Measurements from ENCODE around the gene QKI.
"Not testable (repeated sequence)": the region's sequence is repeated elsewhere in the genome, so short reads cannot be mapped to it uniquely, and the experiment has no call there.

QKI gene

DNA sequence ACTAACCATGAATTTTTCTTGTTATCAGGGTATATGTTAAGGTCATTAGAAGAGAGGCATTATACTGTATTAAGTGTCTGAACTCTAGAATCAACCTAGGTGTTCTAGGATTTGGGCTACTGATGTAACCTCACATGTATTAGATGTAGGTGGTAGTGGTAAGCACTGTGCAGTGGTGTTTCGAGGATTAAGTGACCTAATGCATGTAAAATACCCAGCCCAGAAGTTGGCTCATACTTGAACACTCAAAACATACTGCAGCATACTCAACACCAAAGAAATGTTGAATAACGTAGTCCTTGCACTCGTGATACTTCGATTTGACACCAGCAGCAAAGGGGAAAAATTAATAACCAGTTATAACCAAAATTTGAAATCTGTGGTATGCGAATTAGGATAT, 48.7 kb downstream of the QKI start:
- H3K4me3 ChIP-seq (ENCODE audit: low read length), result no peak overlapping the region
- no peak for DNase-seq (ENCODE audit: low read depth, low spot score)

DNA sequence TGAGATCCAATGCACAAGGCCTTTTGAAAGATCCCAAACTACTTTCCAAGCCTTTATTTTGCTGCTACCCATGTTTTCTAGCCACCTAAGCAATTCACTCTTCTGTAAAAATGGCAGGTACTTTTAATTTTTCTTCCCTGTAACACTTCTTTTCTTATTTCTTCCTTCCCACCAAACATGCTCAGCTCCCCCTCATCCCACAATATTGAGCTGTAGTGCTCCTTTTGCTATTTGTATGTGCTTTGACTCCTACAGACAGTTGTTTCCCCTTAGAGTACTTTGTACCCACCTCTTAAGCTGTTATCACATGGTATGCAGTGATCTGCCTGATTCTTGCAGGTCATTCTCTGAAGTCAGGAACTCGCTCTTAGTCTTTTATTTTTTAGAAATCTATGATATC, 49.3 kb downstream of the QKI start:
- H3K4me3 ChIP-seq (ENCODE audit: low read length), result no peak overlapping the region
- no peak for DNase-seq (ENCODE audit: low read depth, low spot score)

DNA sequence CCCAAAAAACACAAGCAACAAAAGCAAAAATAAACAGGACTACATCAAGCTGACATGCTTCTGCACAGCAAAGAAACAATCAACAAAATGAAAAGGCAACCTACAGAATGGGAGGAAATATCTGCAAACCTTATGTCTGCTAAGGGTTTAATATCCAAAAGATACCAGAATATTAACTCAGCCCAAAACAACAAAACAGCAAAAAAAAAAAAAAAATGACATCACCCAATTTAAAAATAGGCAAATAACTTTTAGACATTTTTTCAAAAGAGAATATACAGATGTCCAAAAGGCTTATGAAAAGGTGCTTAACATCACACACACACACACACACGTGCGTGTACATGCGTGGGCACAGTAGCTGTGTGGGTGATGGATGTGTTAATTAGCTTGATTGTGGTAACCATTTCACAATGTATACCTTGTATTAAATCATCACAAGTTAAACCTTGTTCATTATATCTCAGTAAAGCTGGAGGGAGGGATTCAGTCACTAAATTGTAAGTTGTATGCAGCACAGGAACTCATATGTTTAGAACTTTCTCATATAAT, 52.4 kb downstream of the QKI start:
- no peak overlapping the region for H3K4me3 ChIP-seq (ENCODE audit: low read length)
- DNase-seq (ENCODE audit: low read depth, low spot score), result no peak

DNA sequence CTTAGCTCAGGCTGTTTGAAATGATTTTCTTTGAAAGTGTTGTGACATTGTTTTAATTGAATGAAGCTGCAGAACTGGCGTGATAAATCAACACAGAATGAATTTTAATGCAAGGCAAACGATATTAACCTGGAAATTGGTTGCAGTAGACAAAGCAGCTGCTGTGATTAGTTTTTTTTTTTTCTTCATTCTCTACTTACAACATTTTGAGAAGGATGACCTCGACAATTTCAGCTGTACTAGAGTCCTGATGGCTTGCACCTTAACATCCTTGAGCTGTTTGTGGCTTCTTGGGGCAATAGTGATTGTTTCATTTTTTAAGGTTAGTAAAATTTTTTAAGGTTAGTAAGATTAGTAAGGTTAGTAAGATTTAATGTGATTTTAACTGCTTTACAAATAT, 54.2 kb downstream of the QKI start:
- H3K4me3 ChIP-seq (ENCODE audit: low read length), result no peak overlapping the region

DNA sequence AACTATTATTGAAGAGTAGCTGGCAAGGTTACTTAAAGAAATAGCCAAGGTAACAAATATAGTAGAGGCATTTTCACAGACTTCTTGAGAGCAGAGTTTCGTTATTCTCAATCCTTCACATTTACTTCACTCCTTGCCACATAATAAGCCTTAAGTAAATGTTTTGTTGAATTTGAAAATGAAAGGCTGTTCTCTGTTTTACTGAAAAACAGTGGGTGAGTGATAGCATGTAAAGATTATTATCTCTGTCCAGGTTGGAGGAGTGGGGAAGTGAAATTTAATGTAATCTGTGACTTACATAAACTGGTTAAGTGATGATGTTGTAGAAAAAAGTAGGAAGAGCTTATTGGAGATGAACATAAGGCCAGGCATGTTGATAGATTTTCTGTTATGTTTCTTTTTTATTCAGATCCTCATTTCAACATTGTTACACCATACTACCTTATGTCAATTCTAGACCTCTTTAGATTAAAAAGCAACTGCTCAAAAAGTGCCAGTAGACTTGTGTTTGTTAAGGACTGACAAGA, 55.0 kb downstream of the QKI start:
- no peak overlapping the region for H3K4me3 ChIP-seq (ENCODE audit: low read length)
- DNase-seq (ENCODE audit: low read depth, low spot score), result no peak

More for the DNA sequence above, 54.2 kb downstream of the QKI start:
- DNase-seq (ENCODE audit: low read depth, low spot score), result no peak

DNA sequence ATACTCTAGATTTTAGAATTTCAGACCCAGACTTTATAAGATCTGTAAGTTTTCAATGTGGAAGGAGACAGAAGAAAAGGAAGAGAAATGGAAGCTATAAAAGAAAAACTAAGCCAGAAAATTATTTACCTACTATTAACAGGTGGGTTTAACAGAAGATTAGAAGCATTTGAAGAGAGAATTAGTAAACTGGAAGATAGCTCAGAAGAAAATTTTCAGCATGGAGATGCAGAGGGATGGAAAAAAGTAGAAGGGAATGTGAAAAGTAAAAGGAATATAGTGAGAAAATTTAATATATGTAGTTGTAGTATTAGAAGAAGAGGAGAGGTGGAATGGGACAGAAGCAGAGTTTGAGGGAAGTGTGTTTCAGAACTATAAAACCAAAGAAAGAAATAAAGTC, 56.1 kb downstream of the QKI start:
- no peak for DNase-seq (ENCODE audit: low read depth, low spot score)
- no peak overlapping the region for H3K4me3 ChIP-seq (ENCODE audit: low read length)

DNA sequence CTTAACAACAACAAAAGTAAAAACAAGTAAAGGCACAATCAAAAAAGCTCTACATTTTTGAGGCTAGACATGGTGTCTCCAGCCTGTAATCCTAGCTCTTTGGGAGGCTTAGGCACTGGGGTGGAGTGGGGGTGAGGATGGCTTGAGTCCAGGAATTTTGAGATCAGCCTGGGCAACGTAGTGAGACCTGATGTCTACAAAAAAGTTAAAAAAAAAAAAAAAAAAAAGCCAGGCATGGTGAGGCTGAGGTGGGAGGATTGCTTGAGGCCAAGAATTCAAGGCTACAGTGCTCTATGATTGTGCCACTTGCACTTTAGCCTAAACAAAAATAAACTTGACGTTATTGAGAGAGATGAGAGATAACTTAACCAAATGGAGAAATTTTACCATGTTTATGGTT, 60.1 kb downstream of the QKI start:
- H3K4me3 ChIP-seq (ENCODE audit: low read length), result no peak overlapping the region
- no peak for DNase-seq (ENCODE audit: low read depth, low spot score)

DNA sequence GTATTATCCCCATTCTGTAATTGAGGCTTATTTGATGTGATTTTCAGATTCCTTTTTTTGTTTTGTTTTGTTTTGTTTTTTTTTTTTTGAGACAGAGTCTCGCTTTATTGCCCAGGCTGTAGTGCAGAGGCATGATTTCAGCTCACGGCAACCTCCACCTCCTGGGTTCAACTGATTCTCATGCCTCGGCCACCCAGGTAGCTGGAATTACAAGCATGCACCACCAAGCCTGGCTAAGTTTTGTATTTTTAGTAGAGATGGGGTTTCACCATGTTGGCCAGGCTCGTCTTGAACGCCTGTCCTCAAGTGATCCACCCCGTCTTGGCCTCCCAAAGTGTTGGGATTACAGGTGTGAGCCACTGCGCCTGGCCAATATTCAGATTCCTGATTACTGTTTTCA, 62.4 kb downstream of the QKI start:
- not testable (repeated sequence) for DNase-seq (ENCODE audit: low read depth, low spot score); H3K4me3 ChIP-seq (ENCODE audit: low read length)

DNA sequence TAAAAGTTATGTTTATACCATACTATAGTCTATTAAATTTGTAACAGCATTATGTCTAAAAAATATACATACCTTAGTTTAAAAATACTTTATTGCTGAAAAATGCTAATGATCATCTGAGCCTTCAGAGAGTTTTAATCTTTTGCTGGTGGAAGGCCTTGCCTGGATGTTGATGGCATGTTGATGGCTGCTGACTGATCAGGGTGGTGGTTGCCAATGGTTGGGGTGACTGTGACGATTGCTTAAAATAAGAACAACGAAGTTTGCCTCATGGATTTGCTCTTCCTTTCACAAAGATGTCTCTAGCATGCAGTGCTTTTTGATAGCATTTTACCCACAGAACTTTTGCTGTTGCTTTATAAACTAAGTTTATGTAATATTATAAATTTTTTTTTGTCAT, 68.6 kb downstream of the QKI start:
- no peak overlapping the region for H3K4me3 ChIP-seq (ENCODE audit: low read length)
- DNase-seq (ENCODE audit: low read depth, low spot score), result no peak

DNA sequence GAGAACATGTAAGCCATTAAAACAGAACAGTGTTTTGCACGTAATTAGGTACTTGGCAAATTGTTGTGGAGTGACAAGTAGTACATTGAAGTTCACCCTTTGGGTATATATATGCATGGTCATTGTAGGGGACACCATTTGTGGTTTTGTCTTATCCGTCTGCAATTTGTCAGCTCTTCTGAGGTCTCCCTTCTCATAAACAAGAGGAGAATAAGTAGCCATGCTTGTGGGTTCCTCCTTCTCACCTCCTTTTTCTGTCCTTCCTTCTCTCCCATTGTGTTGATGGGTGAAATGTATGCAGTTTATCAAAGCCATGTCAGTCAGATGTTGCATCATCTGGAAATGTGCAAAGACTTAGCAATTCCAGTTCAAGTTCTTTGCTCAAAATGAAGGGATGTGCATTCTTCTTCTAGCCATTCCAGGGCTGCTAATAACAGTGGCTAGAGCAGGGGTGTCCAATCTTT, 70.9 kb downstream of the QKI start:
- H3K4me3 ChIP-seq (ENCODE audit: low read length), result no peak overlapping the region
- no peak for DNase-seq (ENCODE audit: low read depth, low spot score)

DNA sequence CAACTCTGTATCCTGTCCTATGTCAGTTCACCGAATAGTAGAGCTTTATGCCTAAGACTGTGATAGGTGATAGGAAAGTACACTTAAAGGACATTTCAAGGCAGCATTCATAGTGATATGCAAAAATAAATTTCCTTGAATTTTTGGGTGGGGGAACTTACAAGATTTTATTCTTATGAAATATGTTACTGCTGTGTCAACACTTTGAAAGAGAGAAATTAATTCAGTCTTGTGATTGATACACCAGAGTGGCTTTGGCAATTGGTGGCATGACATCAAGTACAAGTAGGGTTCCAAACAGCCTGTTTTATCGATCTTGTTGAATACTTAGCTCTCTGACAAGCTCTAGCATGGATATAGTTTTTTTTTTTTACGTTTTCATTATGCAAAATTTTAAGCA, 72.3 kb downstream of the QKI start:
- H3K4me3 ChIP-seq (ENCODE audit: low read length), result no peak overlapping the region
- no peak for DNase-seq (ENCODE audit: low read depth, low spot score)

DNA sequence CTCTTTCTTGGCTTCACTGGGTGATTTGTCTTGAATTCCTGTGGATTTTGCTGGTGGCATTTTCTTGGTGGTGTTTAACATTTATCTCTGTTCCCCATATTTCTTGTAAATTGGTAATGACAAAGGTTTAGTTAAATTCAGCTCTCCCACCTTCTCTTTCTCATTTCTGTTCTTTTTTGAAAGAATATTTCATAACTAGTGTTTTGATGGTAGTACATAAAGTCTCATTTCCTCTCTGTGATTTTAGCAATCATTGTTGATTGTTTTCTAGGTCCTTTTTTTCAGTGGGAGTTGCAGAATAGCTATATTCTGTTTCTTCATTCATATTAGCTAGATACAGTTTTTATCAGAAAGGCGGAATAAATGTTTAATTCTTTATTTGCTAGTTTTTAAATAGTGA, 73.1 kb downstream of the QKI start:
- H3K4me3 ChIP-seq (ENCODE audit: low read length), result no peak overlapping the region
- DNase-seq (ENCODE audit: low read depth, low spot score), result no peak

DNA sequence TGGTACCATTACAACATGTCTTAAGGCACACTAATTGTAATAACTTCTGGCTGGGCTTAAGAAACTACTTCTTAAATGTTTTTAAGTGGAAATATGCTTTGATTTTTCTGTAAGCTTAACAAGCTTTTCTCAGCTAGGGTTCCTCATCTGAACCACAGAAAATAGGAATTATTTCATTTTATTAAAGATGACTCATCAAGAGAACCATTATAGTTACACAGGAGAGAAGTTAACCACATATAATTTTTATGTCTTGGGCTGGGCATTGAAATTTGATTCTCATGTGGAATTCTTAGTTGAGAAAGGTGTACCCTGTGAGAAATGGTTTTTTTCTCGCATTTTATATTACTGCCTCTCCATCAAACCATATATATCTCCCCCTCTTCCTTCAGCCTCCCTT, 75.1 kb downstream of the QKI start:
- DNase-seq (ENCODE audit: low read depth, low spot score), result no peak
- H3K4me3 ChIP-seq (ENCODE audit: low read length), result no peak overlapping the region

DNA sequence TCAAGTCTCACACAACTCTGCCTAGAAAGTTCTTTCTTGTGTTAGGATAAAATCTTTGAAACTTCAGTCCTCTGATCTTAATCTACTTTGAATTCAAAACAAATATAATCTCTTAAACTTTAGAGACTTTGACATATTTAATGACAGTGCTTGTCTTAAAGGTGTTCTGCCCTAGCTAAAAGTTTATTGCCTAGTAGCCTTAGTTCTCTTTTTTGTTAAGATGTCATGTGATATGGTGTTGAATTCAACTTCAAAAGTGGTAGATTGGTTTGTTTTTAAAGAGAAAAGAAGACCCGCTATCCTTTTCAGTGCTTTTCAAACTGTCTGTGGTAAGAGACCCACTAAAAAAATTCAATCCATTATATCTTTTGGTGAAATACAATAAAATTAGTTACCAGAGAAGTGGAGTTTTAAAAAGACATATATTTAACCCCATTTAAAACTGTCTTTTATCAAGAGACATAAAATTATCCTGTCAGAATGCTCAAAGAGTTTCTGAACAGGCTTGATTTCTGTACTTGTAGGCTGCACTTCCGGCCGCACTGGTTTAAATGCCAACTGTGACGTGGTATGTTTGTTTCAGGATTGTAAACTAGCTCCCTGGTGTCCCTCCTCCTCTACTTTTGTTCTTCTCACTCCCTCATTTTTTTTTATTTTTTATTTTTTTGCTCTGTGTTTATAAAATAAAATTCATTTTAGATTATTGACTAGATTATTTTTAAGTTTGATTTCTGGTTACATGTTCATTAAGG, 76.5 kb downstream of the QKI start:
- DNase-seq (ENCODE audit: low read depth, low spot score), result peak; percentile 26
- no peak overlapping the region for H3K4me3 ChIP-seq (ENCODE audit: low read length)

DNA sequence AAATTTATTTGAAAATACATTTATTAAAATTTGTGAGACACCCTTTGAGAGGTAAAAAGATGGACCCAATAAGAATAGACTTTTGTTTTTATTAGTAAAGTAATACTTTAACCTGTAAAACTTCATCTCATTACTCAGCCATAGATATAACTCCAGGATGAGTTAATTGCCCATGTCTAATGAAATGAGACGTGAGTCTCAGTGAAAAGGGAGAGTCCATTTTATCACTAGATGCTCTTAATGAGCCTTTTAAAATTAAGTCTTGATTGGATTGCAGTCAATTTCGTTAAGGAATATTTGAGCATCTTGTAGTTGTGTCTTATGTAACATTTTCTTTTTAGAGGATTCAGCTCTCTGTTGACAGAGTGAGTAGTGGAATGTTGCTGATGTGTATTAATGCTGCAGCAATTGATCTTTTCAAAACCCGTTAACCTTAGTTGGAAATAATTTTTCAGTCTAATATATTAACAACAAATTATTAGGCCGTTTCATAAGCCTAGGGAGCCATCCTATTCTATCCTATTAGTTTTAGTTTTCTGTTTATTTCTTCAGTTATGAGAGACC, 77.3 kb downstream of the QKI start:
- no peak overlapping the region for H3K4me3 ChIP-seq (ENCODE audit: low read length)
- DNase-seq (ENCODE audit: low read depth, low spot score), result no peak

DNA sequence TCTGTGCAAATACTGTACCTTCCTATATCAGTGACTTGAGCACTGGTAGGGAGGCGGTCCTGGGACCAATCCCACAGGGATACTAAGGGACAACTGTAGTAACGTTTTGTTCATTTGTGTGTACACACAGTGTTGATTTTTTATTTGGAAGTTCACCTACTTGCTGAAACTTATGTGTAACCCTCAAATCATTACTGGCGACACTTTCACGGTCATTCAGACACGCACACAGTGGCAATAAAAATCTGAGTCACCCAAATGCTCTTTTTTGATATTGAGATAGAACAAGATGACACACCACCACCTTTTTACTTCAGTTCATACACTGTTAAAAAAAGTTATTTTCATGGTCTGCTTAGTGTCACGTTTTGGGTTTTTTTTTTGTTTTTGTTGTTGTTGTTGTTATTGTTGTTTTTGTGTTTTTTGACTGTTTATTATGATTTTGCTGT, 79.8 kb downstream of the QKI start:
- DNase-seq (ENCODE audit: low read depth, low spot score), result no peak
- no peak overlapping the region for H3K4me3 ChIP-seq (ENCODE audit: low read length)

DNA sequence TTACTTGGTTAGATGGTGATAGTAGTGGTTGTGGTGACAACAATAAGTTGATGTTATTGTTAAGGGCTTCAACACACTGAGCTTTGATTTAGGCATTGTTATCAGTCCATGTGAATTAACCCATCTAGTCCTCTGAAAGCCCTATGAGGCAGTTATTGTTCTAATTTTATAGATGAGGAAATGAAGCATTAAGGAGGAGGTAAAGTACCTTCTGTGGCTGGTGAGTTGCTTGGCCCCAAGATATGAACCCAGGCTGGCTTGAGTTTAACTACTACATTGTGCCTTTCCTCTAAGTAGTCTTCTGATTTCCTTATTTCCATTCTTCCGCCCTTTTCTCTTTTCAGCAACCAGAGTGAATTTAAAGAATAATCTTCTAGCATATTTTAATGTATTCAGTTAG, 81.7 kb downstream of the QKI start:
- DNase-seq (ENCODE audit: low read depth, low spot score), result no peak
- H3K4me3 ChIP-seq (ENCODE audit: low read length), result no peak overlapping the region

DNA sequence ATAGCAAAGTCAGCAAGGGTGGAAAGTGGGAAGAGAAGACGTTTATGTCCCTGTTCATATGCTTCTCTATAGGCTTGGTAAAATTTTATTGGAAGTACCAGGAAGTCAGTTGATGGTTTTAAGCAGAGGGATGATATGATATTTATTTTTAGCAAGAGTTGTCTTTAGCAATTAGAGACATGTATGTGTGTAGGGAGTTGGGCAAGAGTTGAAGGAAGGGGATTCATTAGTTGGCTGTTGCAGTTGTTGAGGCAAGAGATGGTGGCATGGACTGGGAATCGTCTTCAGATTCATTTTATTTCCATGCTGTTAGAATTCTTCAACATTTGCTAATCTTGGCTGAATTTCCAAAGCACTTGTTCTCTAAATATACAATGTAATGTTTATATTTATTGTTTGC, 85.6 kb downstream of the QKI start:
- no peak overlapping the region for H3K4me3 ChIP-seq (ENCODE audit: low read length)
- DNase-seq (ENCODE audit: low read depth, low spot score), result no peak

DNA sequence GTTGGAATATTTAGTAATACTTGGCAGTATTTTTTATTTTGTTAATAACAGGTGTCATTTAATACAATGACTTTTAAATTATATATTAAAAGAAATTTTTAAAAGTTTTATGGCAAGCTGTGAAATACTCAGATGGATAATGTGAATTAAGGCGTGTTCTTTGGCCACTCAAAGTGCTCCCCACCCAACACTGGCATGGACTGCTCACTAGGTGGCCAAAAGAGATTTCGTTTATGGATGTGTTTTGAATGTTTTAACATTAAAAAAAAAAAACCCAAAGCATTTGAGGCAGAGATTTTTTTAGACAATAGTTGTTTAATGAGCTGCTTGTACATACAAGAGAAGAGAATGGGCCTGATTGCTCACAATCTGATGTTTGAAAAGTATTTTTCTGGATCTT, 86.5 kb downstream of the QKI start:
- no peak for DNase-seq (ENCODE audit: low read depth, low spot score)
- no peak overlapping the region for H3K4me3 ChIP-seq (ENCODE audit: low read length)

DNA sequence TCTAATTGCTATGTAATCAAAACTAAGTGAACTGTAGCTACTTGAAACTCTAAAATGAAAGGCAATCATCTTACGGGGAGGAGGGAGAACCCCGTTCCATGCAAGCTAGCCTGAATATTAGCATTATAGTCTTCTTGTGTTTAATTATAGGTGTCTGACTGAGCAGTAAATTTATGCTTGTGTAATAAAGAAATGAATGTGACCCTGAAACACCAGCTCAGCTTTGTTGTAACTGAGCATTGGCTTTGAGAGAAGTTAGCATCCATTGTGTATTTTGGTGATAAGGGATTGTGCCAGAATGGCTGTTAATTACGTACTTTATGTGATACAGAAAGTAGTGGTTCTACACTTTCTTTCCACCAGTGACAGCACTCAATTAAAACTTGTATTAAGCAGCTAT, 86.9 kb downstream of the QKI start:
- DNase-seq (ENCODE audit: low read depth, low spot score), result no peak
- no peak overlapping the region for H3K4me3 ChIP-seq (ENCODE audit: low read length)

All from Jurkat, Clone E6-1 (cell line).